Measurements from ENCODE around the gene RDH13.
"Not testable (repeated sequence)": the region's sequence is repeated elsewhere in the genome, so short reads cannot be mapped to it uniquely, and the experiment has no call there.

DNA sequence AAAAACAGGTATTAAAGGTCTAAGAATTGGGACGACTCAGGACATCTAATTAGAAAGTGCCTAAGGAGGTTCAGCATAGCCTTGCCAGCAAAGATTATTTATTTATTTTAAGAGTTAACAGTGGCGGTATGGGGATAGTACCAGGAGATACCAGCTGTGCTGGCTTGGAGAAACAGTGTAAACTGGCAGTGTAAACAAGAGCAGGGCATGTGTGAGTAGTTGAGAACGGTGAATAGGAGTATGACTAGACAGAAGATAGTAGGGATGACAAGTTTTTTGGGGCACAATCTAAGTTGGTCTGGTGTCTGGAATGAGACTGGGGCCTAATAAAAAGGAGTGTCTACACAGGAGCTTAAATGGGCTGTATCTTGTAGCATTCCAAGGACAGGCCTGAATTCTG is 55.4 kb downstream of the RDH13 start:
- TF ChIP-seq ELF4 (CRISPR knock-in tag; IDR thresholded peaks at IDR 0.05; ENCODE audit: low read depth); ZNF671 (CRISPR knock-in tag; IDR thresholded peaks at IDR 0.05); NFYB (CRISPR knock-in tag; conservative IDR thresholded peaks at IDR 0.05; ENCODE audit: low read depth); NFE2L1 (CRISPR knock-in tag; IDR thresholded peaks at IDR 0.05); SP1 (CRISPR knock-in tag; conservative IDR thresholded peaks at IDR 0.05): not testable (repeated sequence)
- TF ChIP-seq, protein P1, sequence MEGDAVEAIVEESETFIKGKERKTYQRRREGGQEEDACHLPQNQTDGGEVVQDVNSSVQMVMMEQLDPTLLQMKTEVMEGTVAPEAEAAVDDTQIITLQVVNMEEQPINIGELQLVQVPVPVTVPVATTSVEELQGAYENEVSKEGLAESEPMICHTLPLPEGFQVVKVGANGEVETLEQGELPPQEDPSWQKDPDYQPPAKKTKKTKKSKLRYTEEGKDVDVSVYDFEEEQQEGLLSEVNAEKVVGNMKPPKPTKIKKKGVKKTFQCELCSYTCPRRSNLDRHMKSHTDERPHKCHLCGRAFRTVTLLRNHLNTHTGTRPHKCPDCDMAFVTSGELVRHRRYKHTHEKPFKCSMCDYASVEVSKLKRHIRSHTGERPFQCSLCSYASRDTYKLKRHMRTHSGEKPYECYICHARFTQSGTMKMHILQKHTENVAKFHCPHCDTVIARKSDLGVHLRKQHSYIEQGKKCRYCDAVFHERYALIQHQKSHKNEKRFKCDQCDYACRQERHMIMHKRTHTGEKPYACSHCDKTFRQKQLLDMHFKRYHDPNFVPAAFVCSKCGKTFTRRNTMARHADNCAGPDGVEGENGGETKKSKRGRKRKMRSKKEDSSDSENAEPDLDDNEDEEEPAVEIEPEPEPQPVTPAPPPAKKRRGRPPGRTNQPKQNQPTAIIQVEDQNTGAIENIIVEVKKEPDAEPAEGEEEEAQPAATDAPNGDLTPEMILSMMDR (IDR thresholded peaks at IDR 0.05), result not testable (repeated sequence)
- TF ChIP-seq, protein P2, sequence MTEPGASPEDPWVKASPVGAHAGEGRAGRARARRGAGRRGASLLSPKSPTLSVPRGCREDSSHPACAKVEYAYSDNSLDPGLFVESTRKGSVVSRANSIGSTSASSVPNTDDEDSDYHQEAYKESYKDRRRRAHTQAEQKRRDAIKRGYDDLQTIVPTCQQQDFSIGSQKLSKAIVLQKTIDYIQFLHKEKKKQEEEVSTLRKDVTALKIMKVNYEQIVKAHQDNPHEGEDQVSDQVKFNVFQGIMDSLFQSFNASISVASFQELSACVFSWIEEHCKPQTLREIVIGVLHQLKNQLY (CRISPR knock-in tag; IDR thresholded peaks at IDR 0.05), result not testable (repeated sequence)
- TF ChIP-seq, protein P3, sequence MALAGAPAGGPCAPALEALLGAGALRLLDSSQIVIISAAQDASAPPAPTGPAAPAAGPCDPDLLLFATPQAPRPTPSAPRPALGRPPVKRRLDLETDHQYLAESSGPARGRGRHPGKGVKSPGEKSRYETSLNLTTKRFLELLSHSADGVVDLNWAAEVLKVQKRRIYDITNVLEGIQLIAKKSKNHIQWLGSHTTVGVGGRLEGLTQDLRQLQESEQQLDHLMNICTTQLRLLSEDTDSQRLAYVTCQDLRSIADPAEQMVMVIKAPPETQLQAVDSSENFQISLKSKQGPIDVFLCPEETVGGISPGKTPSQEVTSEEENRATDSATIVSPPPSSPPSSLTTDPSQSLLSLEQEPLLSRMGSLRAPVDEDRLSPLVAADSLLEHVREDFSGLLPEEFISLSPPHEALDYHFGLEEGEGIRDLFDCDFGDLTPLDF (CRISPR knock-in tag; IDR thresholded peaks at IDR 0.05), result not testable (repeated sequence)
- TF ChIP-seq, protein P4, sequence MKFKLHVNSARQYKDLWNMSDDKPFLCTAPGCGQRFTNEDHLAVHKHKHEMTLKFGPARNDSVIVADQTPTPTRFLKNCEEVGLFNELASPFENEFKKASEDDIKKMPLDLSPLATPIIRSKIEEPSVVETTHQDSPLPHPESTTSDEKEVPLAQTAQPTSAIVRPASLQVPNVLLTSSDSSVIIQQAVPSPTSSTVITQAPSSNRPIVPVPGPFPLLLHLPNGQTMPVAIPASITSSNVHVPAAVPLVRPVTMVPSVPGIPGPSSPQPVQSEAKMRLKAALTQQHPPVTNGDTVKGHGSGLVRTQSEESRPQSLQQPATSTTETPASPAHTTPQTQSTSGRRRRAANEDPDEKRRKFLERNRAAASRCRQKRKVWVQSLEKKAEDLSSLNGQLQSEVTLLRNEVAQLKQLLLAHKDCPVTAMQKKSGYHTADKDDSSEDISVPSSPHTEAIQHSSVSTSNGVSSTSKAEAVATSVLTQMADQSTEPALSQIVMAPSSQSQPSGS (CRISPR knock-in tag; IDR thresholded peaks at IDR 0.05; ENCODE audit: borderline replicate concordance, low read depth), result not testable (repeated sequence)
- TF ChIP-seq, protein P5, sequence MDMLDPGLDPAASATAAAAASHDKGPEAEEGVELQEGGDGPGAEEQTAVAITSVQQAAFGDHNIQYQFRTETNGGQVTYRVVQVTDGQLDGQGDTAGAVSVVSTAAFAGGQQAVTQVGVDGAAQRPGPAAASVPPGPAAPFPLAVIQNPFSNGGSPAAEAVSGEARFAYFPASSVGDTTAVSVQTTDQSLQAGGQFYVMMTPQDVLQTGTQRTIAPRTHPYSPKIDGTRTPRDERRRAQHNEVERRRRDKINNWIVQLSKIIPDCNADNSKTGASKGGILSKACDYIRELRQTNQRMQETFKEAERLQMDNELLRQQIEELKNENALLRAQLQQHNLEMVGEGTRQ (CRISPR knock-in tag; IDR thresholded peaks at IDR 0.05), result not testable (repeated sequence)
- TF ChIP-seq, protein P6, sequence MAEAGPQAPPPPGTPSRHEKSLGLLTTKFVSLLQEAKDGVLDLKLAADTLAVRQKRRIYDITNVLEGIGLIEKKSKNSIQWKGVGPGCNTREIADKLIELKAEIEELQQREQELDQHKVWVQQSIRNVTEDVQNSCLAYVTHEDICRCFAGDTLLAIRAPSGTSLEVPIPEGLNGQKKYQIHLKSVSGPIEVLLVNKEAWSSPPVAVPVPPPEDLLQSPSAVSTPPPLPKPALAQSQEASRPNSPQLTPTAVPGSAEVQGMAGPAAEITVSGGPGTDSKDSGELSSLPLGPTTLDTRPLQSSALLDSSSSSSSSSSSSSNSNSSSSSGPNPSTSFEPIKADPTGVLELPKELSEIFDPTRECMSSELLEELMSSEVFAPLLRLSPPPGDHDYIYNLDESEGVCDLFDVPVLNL (CRISPR knock-in tag; IDR thresholded peaks at IDR 0.05; ENCODE audit: borderline replicate concordance, low read depth), result not testable (repeated sequence)
